ENCODE data around the gene HHAT. TPM values are rescaled to one million over a fixed set of nuclear protein-coding genes. Genes with fewer than 3 reads are reported as not detected.

Gene HHAT
- polyA plus RNA-seq, 1 experiment, result 4.8 TPM

DNA sequence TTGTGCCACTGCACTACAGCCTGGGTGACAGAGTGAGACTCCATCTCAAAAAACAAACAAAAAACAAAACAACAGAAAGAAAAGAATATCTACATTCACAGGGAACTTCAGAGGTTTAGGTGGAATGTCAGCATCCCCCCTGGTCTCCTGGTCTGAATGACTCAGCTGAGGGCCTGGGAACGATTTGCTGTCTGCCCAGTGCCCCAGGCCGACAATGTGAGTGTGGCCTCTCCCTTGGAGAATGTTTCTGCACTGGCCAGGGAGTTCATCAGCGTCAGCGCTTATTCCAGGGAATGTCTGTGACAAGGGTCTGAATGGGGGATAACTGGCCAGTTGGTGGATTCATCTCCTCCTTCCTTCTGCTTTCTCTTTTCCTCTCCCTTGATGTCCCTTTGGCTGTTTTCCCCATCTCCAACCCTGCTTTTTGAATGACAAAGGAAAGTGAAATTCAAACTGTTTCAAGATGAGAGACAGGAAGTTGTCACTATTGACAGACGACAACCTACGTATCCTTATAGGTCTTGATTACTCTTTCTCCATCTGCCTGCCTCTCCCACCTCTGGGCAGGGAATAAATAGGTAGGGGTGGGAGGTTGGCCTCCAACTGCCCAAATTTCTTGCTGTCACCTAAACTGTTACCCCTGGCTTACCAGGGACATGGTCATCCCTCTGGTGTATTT, 213.1 kb downstream of the HHAT start:
- no peak overlapping the region for H3K27ac ChIP-seq (ENCODE audit: low read depth, low read length)
- TF ChIP-seq, protein P1, sequence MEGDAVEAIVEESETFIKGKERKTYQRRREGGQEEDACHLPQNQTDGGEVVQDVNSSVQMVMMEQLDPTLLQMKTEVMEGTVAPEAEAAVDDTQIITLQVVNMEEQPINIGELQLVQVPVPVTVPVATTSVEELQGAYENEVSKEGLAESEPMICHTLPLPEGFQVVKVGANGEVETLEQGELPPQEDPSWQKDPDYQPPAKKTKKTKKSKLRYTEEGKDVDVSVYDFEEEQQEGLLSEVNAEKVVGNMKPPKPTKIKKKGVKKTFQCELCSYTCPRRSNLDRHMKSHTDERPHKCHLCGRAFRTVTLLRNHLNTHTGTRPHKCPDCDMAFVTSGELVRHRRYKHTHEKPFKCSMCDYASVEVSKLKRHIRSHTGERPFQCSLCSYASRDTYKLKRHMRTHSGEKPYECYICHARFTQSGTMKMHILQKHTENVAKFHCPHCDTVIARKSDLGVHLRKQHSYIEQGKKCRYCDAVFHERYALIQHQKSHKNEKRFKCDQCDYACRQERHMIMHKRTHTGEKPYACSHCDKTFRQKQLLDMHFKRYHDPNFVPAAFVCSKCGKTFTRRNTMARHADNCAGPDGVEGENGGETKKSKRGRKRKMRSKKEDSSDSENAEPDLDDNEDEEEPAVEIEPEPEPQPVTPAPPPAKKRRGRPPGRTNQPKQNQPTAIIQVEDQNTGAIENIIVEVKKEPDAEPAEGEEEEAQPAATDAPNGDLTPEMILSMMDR (IDR thresholded peaks at IDR 0.05; ENCODE audit: low read depth, low read length), result no peak
- ChIA-PET CTCF (no interaction called here), POLR2A (no interaction called here)
- no peaks in the 10 kb centered on the region for H3K9me3 ChIP-seq (ENCODE audit: control insufficient read depth, insufficient read depth, low read length)
- DNase-seq (ENCODE audit: low read depth, low spot score), result no peak
- H3K27me3 ChIP-seq (ENCODE audit: control insufficient read depth, insufficient read depth, low read length), result no peaks in the 10 kb centered on the region
- no peak overlapping the region for H3K4me3 ChIP-seq (ENCODE audit: low read depth, low read length)

DNA sequence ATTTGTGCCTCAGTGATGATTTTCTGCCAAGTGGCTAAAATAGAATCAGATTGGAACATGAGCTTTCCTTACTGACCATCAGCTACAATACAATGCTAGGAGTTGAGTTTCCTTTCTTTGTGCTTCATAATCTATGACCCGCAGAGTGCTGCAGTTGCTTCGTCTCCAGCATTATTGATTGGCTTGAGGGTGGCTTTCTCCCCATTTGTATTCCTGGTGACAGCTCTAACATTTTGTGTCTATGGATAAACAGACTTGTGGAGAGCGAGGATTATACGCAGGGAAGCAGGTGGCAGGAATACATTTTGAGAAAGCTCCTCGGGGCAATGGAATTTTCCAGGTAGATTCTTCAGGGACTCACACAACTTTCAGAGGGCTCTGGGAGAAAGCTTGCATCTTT, 223.2 kb downstream of the HHAT start:
- ChIA-PET CTCF (no interaction called here), POLR2A (no interaction called here)
- Histone ChIP-seq H3K27ac (ENCODE audit: low read depth, low read length) (no peak overlapping the region), H3K9me3 (ENCODE audit: control insufficient read depth, insufficient read depth, low read length) (no peaks in the 10 kb centered on the region), H3K27me3 (ENCODE audit: control insufficient read depth, insufficient read depth, low read length) (no peaks in the 10 kb centered on the region), H3K4me3 (ENCODE audit: low read depth, low read length) (no peak overlapping the region)
- TF ChIP-seq, protein P1 (IDR thresholded peaks at IDR 0.05; ENCODE audit: low read depth, low read length), result no peak
- no peak for DNase-seq (ENCODE audit: low read depth, low spot score)

DNA sequence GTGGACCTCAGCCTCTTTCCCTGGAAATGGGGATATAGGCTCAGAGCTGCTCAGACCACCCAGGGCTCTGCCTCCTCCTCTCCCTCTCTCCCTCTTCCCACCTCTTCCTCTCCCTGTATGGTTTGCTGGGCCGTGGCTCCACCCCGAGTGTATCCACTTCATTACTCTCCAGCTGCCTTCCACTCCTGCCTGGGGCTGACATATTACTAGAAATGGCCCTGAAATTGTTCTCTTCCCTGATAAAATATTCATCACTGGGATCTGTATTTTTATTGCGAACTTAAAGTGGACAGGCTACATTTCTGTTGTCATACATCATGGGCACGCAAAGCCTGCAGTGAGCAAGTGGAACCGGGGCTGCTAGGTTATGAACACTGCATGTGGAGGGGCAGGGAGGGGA, 225.0 kb downstream of the HHAT start:
- H3K27ac ChIP-seq (ENCODE audit: low read depth, low read length), result no peak overlapping the region
- CTCF ChIA-PET, result no interaction called here
- TF ChIP-seq, protein P1 (IDR thresholded peaks at IDR 0.05; ENCODE audit: low read depth, low read length), result no peak
- POLR2A ChIA-PET, result no interaction called here
- no peak overlapping the region for H3K4me3 ChIP-seq (ENCODE audit: low read depth, low read length)
- no peak for DNase-seq (ENCODE audit: low read depth, low spot score)
- no peaks in the 10 kb centered on the region for H3K27me3 ChIP-seq (ENCODE audit: control insufficient read depth, insufficient read depth, low read length)
- H3K9me3 ChIP-seq (ENCODE audit: control insufficient read depth, insufficient read depth, low read length), result no peaks in the 10 kb centered on the region

DNA sequence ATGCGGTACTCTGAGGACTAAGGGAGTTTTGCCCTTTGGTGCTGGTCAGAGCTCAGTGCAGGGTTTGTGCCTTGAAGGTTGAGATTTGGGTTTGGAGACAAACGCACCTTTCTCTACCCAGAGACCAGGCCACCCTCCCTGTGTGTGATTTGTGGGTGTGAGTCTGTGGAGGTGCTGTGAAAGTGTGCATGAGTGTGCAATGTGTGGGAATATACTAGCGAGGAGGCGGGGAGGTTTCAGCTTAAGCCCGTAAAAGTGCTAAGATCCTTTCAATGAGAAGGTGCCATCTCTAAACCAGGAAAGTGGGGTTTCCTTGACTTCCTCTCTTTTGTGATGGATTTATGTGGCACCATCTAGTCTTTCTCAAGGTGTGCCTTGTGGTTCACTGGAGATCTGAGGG, 225.7 kb downstream of the HHAT start:
- no peaks in the 10 kb centered on the region for H3K9me3 ChIP-seq (ENCODE audit: control insufficient read depth, insufficient read depth, low read length)
- no peak overlapping the region for H3K27ac ChIP-seq (ENCODE audit: low read depth, low read length)
- ChIA-PET CTCF (no interaction called here), POLR2A (interaction anchor here (0.7 kb wide), 1 partner anchor 25 kb away, joined by 3 read pairs; no protein-coding TSS in a partner anchor)
- no peak for DNase-seq (ENCODE audit: low read depth, low spot score)
- no peaks in the 10 kb centered on the region for H3K27me3 ChIP-seq (ENCODE audit: control insufficient read depth, insufficient read depth, low read length)
- H3K4me3 ChIP-seq (ENCODE audit: low read depth, low read length), result no peak overlapping the region
- TF ChIP-seq, protein P1 (IDR thresholded peaks at IDR 0.05; ENCODE audit: low read depth, low read length), result no peak

DNA sequence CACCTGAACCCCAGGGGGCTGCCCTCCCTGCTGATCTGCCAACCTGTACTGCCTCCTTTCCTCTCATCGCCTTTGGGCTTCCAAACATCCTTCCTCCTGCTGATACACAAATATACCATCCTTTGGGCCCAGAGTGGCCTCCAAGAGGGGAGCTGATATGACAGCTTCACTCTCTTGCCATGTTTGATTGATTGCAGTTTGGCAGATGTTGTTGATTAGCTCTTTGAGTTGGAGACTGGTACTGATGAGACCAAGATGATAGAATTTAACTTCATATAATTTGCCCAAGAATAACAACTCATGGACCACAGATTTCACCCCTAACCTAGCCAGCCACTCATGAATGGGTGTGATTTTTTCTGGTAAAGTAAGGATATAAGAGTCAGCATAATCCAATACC, 227.8 kb downstream of the HHAT start:
- Histone ChIP-seq H3K9me3 (ENCODE audit: control insufficient read depth, insufficient read depth, low read length) (no peaks in the 10 kb centered on the region), H3K27me3 (ENCODE audit: control insufficient read depth, insufficient read depth, low read length) (no peaks in the 10 kb centered on the region), H3K4me3 (ENCODE audit: low read depth, low read length) (no peak overlapping the region), H3K27ac (ENCODE audit: low read depth, low read length) (no peak overlapping the region)
- CTCF ChIA-PET, result no interaction called here
- POLR2A ChIA-PET, result no interaction called here
- no peak for DNase-seq (ENCODE audit: low read depth, low spot score)
- TF ChIP-seq, protein P1 (IDR thresholded peaks at IDR 0.05; ENCODE audit: low read depth, low read length), result no peak
